Stimulated activated effector memory CD8-positive, alpha-beta T cell treated with anti-CD3 and anti-CD28 coated beads, Interleukin-12 subunit alpha, Interleukin-12 subunit beta, amount 100 ng/mL, for 72 hours (primary cell): ENCODE data around the gene BPHL.
"Not testable (repeated sequence)": the region's sequence is repeated elsewhere in the genome, so short reads cannot be mapped to it uniquely, and the experiment has no call there.

Experiments
- ATAC-seq: fragments of 150-1000 bp; cut with Tn5 transposase; 2 replicates; pipeline ENCODE4 v1.10.0; 2021
- DNase-seq, 2 donors: peaks; one replicate each; pipeline ENCODE4 v3.0.0; 2021 to 2022; ENCODE audit warnings: low spot score in 2 of 2
- H3K27ac Mint-ChIP-seq: one replicate; pipeline ENCODE4 v1.8.0; 2022; ENCODE audit warnings: mild to moderate bottlenecking, mixed read lengths
- H3K36me3 Mint-ChIP-seq: one replicate; pipeline ENCODE4 v1.8.0; 2022; ENCODE audit warnings: mild to moderate bottlenecking, mixed read lengths
- H3K4me1 Mint-ChIP-seq: one replicate; pipeline ENCODE4 v1.8.0; 2022; ENCODE audit warnings: mixed read lengths
- H3K4me3 Mint-ChIP-seq: one replicate; pipeline ENCODE4 v1.8.0; 2022; ENCODE audit warnings: mild to moderate bottlenecking, mixed read lengths
- H3K9me3 Mint-ChIP-seq: one replicate; pipeline ENCODE4 v1.8.0; 2022; ENCODE audit warnings: mixed read lengths

Gene BPHL

DNA sequence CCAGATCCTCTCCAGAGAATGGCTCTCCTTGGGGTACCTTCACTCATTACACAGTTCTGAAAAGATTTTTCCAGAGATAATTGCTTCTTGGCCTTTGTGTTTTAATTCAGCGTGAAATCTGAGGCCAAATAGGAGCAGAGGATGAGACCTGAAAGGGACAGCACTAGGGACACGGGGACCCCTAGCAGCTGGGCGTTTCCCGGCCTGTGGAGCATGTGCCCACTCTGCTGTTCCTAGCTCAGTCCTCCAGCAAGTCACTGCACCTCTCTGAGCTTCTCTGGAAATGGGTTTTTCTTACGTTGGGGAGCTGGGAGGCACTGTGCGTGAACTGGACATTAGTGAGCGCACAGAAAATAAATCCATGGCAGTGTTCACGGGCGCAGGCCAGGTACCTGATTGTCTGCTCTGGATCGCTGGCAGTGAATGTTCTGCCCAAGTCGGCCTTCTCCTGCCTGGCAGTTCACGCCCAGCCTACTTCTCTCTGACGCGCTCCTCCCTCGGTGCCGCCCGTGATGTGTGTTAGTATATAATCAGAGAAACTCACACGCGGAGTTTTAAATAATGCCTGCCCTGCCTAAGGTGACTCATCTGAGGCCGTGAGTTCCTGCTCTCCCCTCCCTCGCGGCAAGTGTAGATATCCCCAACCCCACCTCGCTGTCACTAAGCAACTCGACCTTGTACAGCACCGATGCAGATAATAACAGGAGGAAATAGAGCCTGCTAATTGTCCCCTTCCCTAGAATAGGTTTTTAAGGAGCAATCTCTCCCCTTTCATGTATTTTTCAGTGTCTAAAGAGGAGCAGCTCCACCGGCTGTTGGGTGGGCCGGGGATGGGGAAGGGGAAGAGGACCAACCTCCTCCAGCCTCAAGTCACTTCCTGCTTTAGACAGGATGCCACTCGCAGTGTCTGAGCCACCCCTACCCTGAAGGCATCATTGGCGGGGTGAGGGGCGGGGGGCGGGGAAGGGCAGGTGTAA lies 41.6 kb downstream of the BPHL start:
- Mint-ChIP-seq H3K27ac (peak overlapping the region; percentile 50), H3K9me3 (peaks cover 4% of the 10 kb centered on the region), H3K4me3 (peak overlapping the region; percentile 36), H3K4me1 (peaks cover 43% of the 10 kb centered on the region), H3K36me3 (peaks cover 6% of the 10 kb centered on the region)
- ATAC-seq (peak; percentile 47), DNase-seq (peak in 1 of 2 donors; percentile 57)

- Mint-ChIP-seq H3K4me1 (peaks cover 32% of the 10 kb centered on the region), H3K9me3 (peaks cover 4% of the 10 kb centered on the region), H3K4me3 (peak overlapping the region; percentile 68), H3K27ac (peak overlapping the region; percentile 67), H3K36me3 (peaks cover under 1% of the 10 kb centered on the region)
- ATAC-seq (peak; percentile 66), DNase-seq (no peak)
Observed at GRCh38 chr6:3162067-3162497, 43.6 kb downstream of the BPHL start.

GRCh38 chr6:3162565-3163247 lies 44.2 kb downstream of the BPHL start:
- H3K36me3 Mint-ChIP-seq, result no peaks in the 10 kb centered on the region
- peaks cover 4% of the 10 kb centered on the region for H3K9me3 Mint-ChIP-seq
- H3K27ac Mint-ChIP-seq, result peak overlapping the region; percentile 67
- ATAC-seq, result peak; percentile 83
- peak; percentile 49 to 81 for DNase-seq
- H3K4me3 Mint-ChIP-seq, result peak overlapping the region; percentile 68
- peaks cover 32% of the 10 kb centered on the region for H3K4me1 Mint-ChIP-seq

- Mint-ChIP-seq H3K27ac (peak overlapping the region; percentile 67), H3K4me3 (peak overlapping the region; percentile 68), H3K4me1 (peaks cover 32% of the 10 kb centered on the region), H3K36me3 (no peaks in the 10 kb centered on the region), H3K9me3 (peaks cover 4% of the 10 kb centered on the region)
- ATAC-seq (no peak), DNase-seq (no peak)
Observed at GRCh38 chr6:3163248-3163594, 44.7 kb downstream of the BPHL start.

DNA sequence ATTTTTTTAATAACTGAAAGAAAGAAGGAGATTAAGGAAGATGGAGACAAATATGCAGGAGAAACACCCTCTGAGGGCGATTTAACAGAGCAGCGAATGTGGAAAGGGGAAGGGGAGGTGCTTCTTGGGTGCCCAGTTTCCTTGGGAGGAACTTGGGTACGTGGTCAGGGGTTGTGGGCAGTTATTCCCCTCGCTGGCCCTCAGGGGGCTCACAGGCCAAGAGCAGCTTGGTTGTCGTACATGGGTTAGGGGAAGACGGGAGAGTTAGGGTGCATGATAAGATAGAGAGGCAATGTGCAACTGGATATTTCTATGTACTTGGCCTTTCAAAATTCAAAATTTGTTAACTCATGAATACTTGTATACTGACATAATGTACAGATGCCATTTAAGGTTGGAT lies 45.9 kb downstream of the BPHL start:
- no peak for ATAC-seq
- Mint-ChIP-seq H3K4me1 (peaks cover 31% of the 10 kb centered on the region), H3K9me3 (peaks cover 4% of the 10 kb centered on the region), H3K36me3 (no peaks in the 10 kb centered on the region), H3K4me3 (no peak overlapping the region), H3K27ac (no peak overlapping the region)
- DNase-seq, result no peak

DNA sequence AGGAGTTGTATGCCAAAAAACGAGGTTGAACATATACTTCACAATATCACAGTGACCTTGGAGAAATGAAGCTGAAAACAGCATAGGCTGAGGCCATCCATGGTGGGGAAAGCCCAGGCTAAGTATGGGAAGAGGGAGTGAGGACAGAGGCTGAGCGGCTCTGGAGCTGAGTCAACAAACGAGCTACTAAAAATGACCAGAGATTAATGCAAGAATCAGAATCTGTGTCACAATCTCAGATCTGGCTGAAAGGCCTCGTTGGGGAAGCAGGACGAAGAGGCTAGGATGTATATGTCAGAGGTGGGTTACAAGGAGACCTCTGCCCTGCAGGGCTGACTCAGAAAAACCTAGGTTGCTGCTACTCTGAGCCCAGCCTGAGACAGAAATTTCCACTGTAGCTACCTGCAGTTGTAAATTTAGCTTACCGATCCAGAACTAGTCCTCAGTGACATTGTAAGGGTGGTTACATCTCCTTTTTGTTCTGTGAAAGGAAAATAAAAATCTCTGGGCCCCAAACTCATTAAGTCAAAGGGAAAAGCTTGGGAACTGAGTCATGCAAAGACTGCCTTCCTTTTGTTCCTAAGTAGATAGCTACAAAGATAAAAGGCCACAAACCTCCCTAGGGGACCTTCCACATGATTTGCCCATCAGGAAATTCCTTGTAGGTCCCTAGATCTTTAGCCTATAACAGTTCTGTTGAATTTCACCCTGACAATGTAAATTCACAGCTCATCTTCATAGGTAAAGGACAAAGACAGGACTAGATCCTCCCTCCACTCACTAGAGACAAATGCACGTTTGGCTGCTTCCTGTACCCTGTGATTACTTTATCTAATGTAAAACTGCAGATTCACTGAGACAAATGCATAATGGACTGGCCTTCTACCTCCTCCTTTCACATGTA lies 47.4 kb downstream of the BPHL start:
- Mint-ChIP-seq H3K36me3 (no peaks in the 10 kb centered on the region), H3K9me3 (no peaks in the 10 kb centered on the region), H3K27ac (no peak overlapping the region), H3K4me1 (peaks cover 20% of the 10 kb centered on the region), H3K4me3 (no peak overlapping the region)
- ATAC-seq (no peak), DNase-seq (no peak)

- H3K4me1 Mint-ChIP-seq, result peaks cover 20% of the 10 kb centered on the region
- H3K9me3 Mint-ChIP-seq, ATAC-seq, H3K4me3 Mint-ChIP-seq, DNase-seq, H3K27ac Mint-ChIP-seq, H3K36me3 Mint-ChIP-seq: not testable (repeated sequence)
Observed at GRCh38 chr6:3166535-3167225, 48.2 kb downstream of the BPHL start.

DNA sequence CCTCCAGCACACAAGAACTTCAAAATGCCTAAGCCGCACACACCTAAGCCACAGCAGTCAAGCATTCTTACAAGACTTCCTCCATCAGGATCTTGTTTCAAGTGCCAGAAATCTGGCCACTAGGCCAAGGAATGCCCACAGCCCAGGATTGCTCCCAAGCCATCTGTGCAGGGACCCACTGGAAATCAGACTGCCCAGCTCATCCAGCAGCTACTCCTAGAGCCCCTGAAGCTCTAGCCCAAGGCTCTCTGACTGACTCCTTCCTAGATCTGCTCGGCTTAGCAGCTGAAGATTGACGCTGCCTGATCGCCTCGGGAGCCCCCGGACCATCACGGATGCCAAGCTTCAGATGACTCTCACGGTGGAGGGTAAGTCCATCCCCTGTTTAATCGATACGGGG lies 49.5 kb downstream of the BPHL start:
- not testable (repeated sequence) for H3K4me3 Mint-ChIP-seq, H3K4me1 Mint-ChIP-seq, DNase-seq, H3K27ac Mint-ChIP-seq, H3K36me3 Mint-ChIP-seq, H3K9me3 Mint-ChIP-seq, ATAC-seq

DNA sequence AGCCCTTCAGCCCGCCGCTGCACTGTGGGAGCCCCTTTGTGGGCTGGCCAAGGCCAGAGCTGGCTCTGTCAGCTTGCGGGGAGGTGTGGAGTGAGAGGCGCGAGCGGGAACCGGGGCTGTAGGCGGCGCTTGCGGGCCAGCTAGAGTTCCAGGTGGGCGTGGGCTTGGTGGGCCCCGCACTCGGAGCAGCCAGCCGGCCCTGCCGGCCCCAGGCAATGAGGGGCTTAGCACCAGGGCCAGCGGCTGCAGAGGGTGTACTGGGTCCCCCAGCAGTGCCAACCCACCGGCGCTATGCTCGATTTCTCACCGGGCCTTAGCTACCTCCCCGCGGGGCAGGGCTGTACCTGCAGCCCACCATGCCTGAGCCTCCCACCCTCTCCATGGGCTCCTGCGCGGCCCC lies 52.2 kb downstream of the BPHL start:
- not testable (repeated sequence) for H3K9me3 Mint-ChIP-seq, H3K4me3 Mint-ChIP-seq, H3K36me3 Mint-ChIP-seq, H3K4me1 Mint-ChIP-seq, H3K27ac Mint-ChIP-seq, ATAC-seq, DNase-seq

- not testable (repeated sequence) for ATAC-seq, H3K27ac Mint-ChIP-seq, H3K9me3 Mint-ChIP-seq, H3K36me3 Mint-ChIP-seq, H3K4me3 Mint-ChIP-seq, H3K4me1 Mint-ChIP-seq, DNase-seq
Observed at GRCh38 chr6:3171313-3172175, 53.0 kb downstream of the BPHL start.

GRCh38 chr6:3172789-3173188 lies 54.3 kb downstream of the BPHL start:
- not testable (repeated sequence) for ATAC-seq, H3K9me3 Mint-ChIP-seq, DNase-seq, H3K4me1 Mint-ChIP-seq, H3K4me3 Mint-ChIP-seq, H3K36me3 Mint-ChIP-seq, H3K27ac Mint-ChIP-seq

DNA sequence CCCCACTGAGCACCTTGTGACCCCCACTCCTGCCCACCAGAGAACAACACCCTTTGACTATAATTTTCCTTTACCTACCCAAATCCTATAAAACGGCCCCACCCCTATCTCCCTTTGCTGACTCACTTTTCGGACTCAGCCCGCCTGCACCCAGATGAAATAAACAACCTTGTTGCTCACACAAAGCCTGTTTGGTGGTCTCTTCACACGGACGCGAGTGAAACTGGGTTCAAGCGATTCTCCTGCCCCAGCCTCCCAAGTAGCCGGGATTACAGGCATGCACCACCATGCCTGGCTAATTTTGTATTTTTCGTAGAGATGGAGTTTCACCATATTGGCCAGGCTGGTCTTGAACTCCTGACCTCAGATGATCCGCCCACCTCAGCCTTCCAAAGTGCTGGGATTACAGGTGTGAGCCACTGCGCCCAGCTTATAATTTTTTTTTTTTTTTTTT lies 55.2 kb downstream of the BPHL start:
- H3K27ac Mint-ChIP-seq, H3K9me3 Mint-ChIP-seq, DNase-seq, ATAC-seq, H3K36me3 Mint-ChIP-seq, H3K4me1 Mint-ChIP-seq, H3K4me3 Mint-ChIP-seq: not testable (repeated sequence)

DNA sequence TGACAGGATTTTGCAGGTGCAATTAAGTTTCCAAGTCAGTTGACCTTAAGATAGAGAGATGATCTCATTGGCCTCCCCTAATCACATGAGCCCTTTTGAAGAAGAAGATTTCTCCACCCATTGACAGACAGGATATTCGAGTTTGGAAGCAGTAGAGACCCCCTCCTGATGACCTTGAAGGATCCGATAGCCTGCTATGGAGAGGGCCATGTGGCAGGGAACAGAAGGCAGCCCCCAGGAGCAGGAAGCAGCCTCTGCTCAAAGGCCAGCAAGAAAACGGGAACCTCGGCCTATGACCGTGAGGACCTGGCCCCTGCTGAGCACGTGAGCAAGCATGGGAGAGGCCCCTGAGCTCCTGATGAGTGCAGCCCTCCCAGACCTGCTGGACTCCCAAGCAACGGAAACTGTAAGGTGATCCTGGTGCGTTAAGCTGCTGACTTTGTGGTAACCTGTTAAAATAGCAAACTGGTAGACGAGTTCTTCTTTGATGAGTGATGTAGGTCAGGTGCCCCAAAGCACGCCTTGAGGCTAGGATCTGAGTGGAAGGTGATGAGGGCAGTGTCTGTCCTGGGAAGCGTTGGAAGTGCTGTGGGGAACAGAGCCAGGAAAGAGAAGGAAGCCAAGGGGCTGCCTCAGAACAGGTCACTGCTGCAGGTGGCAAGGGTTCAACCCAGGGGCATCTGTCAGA lies 57.3 kb downstream of the BPHL start:
- DNase-seq (no peak), ATAC-seq (no peak)
- Mint-ChIP-seq H3K36me3 (no peaks in the 10 kb centered on the region), H3K4me3 (no peak overlapping the region), H3K9me3 (no peaks in the 10 kb centered on the region), H3K4me1 (peaks cover 7% of the 10 kb centered on the region), H3K27ac (no peak overlapping the region)
